HepG2 (cell line): ENCODE data around the gene EFCAB11. TPM values are rescaled to one million over a fixed set of nuclear protein-coding genes. Genes with fewer than 3 reads are reported as not detected.

ENCODE experiments used
- ATAC-seq: fragments of 200-7000 bp; cut with Tn5 transposase; 3 replicates; pipeline ENCODE4 v1.9.1; 2020; ENCODE audit warnings: mild to moderate bottlenecking, moderate library complexity
- BruUV-seq: library from RNA; stranded (reverse); fragments of 400-500 nt; replicated peaks from 2 replicates; lab custom pipeline; 2021; lab: Mats Ljungman, UMichigan
- CTCF ChIA-PET: fragments of 300-600 bp; formaldehyde crosslinking; extraction: SDS; loops from one replicate; lab custom pipeline; 2021; ENCODE audit warnings: low total read pairs, inconsistent platforms, low intra/inter-chr PET ratio; lab: Yijun Ruan, JAX
- POLR2A ChIA-PET: fragments of 350-600 bp; sonication (Branson Sonifier 250); formaldehyde crosslinking; loops from one replicate; lab custom pipeline; 2020; ENCODE audit warnings: antibody characterized with exemption, inconsistent platforms; lab: Yijun Ruan, JAX
- DNase-seq: peaks from one replicate; pipeline ENCODE4 v3.0.0-alpha.2; 2015; ENCODE audit warnings: low spot score
- FAIRE-seq: peaks from 3 replicates; lab custom pipeline; 2011; peaks lifted over from hg19 to GRCh38; lab: Jason Lieb, UNC
- H2AFZ ChIP-seq: one replicate; pipeline ENCODE4 v1.6.1; 2011; ENCODE audit warnings: low read length, inconsistent platforms
- H3K27ac ChIP-seq: fragments of 300-600 bp; 3 replicates; pipeline ENCODE4 v1.8.0; 2011; ENCODE audit warnings: mixed run types, mild to moderate bottlenecking, mixed read lengths, low read length, inconsistent platforms; ENCODE audit not compliant: insufficient read depth; ENCODE audit errors: extremely low read length
- H3K27me3 ChIP-seq, 2 experiments: fragments of 200-600 bp in 1 of 2; 2 replicates in 1 of 2; 3 replicates in 1 of 2; pipeline versions ENCODE4 v1.6.0 to v1.8.0; 2011; ENCODE audit warnings: low read length in 2 of 2, mild to moderate bottlenecking in 2 of 2, moderate library complexity in 2 of 2, inconsistent platforms in 1 of 2; ENCODE audit not compliant: insufficient read depth in 2 of 2, control insufficient read depth in 1 of 2
- H3K36me3 ChIP-seq, 2 experiments: fragments of 200-600 bp in 1 of 2; replicated peaks in 1 of 2; 2 replicates in 1 of 2; 3 replicates in 1 of 2; pipeline versions ENCODE4 v1.5.1 to v1.8.0; 2011; ENCODE audit warnings: low read length in 2 of 2, inconsistent platforms in 1 of 2; ENCODE audit not compliant: insufficient read depth in 2 of 2, control insufficient read depth in 1 of 2
- H3K4me1 ChIP-seq: 2 replicates; pipeline ENCODE4 v1.5.1; 2012; ENCODE audit warnings: low read length, inconsistent platforms; ENCODE audit not compliant: insufficient read depth
- H3K4me2 ChIP-seq: 2 replicates; pipeline ENCODE4 v1.6.0; 2011; ENCODE audit warnings: low read depth, low read length, inconsistent platforms
- H3K4me3 ChIP-seq, 3 experiments: fragments of 200-600 bp in 1 of 3; sonication (generic), shearing (Covaris generic) in 1 of 3; replicated peaks in 1 of 3; 2 replicates each; pipeline ENCODE4 v1.5.1; 2011 to 2016; ENCODE audit warnings: low read length in 3 of 3, inconsistent platforms in 2 of 3, low read depth in 2 of 3, mild to moderate bottlenecking in 2 of 3, control low read depth in 1 of 3, mixed read lengths in 1 of 3; ENCODE audit not compliant: insufficient read depth in 1 of 3
- H3K79me2 ChIP-seq: one replicate; pipeline ENCODE4 v1.6.1; 2011; ENCODE audit warnings: low read length, inconsistent platforms; ENCODE audit not compliant: insufficient read depth
- H3K9ac ChIP-seq: 2 replicates; pipeline ENCODE4 v1.6.0; 2011; ENCODE audit warnings: mild to moderate bottlenecking, low read depth, low read length, inconsistent platforms; ENCODE audit not compliant: insufficient read depth
- H3K9me3 ChIP-seq: 2 replicates; pipeline ENCODE4 v1.5.1; 2012; ENCODE audit warnings: mild to moderate bottlenecking, low read length
- H4K20me1 ChIP-seq: 2 replicates; pipeline ENCODE4 v1.6.0; 2011; ENCODE audit warnings: inconsistent platforms, mild to moderate bottlenecking, low read length, moderate library complexity; ENCODE audit not compliant: insufficient read depth
- ASH2L ChIP-seq: fragments of 300-600, 200-600 bp; sonication (generic); IDR thresholded peaks from 2 replicates; pipeline ENCODE4 v1.7.0; 2017; ENCODE audit warnings: low read depth, mild to moderate bottlenecking, moderate library complexity, mixed read lengths, low read length; ENCODE audit not compliant: insufficient read length
- EZH2 ChIP-seq: conservative IDR thresholded peaks from 2 replicates; pipeline ENCODE4 v1.6.1; 2012; ENCODE audit warnings: mild to moderate bottlenecking, low read depth, low read length, moderate library complexity
- HES4 ChIP-seq: sonication (generic); formaldehyde crosslinking; IDR thresholded peaks from 2 replicates; pipeline ENCODE4 v1.9.0; 2021; ENCODE audit warnings: mild to moderate bottlenecking, missing genetic modification reagents, borderline replicate concordance
- RNF2 ChIP-seq: fragments of 450-650 bp; conservative IDR thresholded peaks from 2 replicates; pipeline ENCODE4 v1.6.1; 2016; ENCODE audit warnings: low read depth
- TFDP1 ChIP-seq: IDR thresholded peaks from 2 replicates; pipeline ENCODE4 v1.6.1; 2016; ENCODE audit warnings: missing compliant biosample characterization, missing genetic modification reagents, borderline replicate concordance
- ZBTB25 ChIP-seq: IDR thresholded peaks from 2 replicates; pipeline ENCODE4 v1.6.1; 2018; ENCODE audit warnings: missing genetic modification reagents
- ZNF724P ChIP-seq: sonication (generic); formaldehyde crosslinking; IDR thresholded peaks from 2 replicates; pipeline ENCODE4 v1.8.0; 2022; ENCODE audit warnings: missing genetic modification reagents, borderline replicate concordance
- ZNF784 ChIP-seq: sonication (generic); formaldehyde crosslinking; IDR thresholded peaks from 2 replicates; pipeline ENCODE4 v1.5.1; 2020; ENCODE audit warnings: missing genetic modification reagents, mild to moderate bottlenecking, borderline replicate concordance
- in situ Hi-C: cut with HindIII; loops from 2 replicates; pipeline ENCODE4 v1.10.0; 2017; ENCODE audit warnings: low pct_unique_long_range_greater_than_20kb; ENCODE audit not compliant: extremely low pct_ligation_motif_present
- intact Hi-C: fragments of 100-400 bp; cut with micrococcal nuclease; formaldehyde crosslinking; loops from one replicate; pipeline ENCODE4 v1.10.0; 2022; ENCODE audit not compliant: unreplicated experiment
- polyA plus RNA-seq, 8 experiments: library from polyadenylated mRNA; depleted of rRNA in 3 of 8; stranded (reverse) in 7 of 8; unstranded in 1 of 8; fragments of >200 nt; fragmentation: Illumina TruSeq in 4 of 8; extraction: Trizol in 4 of 8; gene quantifications; 2 replicates each; pipeline versions ENCODE4 v1.2.1 to v1.2.3, GENCODE V29; 2011 to 2016; ENCODE audit warnings: low read depth in 4 of 8, missing spikeins in 1 of 8, mixed read lengths in 1 of 8; ENCODE audit not compliant: insufficient read depth in 1 of 8
- total RNA-seq, 5 experiments: library from RNA; depleted of rRNA; stranded (reverse); fragments of >200 nt; fragmentation: Illumina TruSeq; extraction: Trizol; gene quantifications; 2 replicates each; pipeline ENCODE4 v1.2.3, GENCODE V29; 2016; ENCODE audit warnings: low read depth in 1 of 5

Gene EFCAB11
- total and polyA plus RNA-seq, 2 of the 13 experiments (the other 11 are each of a cell fraction or from before 2014, with no cell fraction given): 8.2 to 31.5 TPM

- ATAC-seq (no peak), FAIRE-seq (no peak), DNase-seq (no peak)
- Histone ChIP-seq H3K27me3 (no peaks in the 10 kb centered on the region), H3K79me2 (no peaks in the 10 kb centered on the region), H3K36me3 (peaks cover 14 to 32% of the 10 kb centered on the region in 2 experiments), H3K9ac (no peak overlapping the region), H3K4me1 (peaks cover 11% of the 10 kb centered on the region; the same call in 1 of the 2 replicates), H2AFZ (no peak overlapping the region), H3K4me2 (no peak overlapping the region), H3K4me3 (no peak overlapping the region), H3K27ac (no peak overlapping the region), H4K20me1 (no peaks in the 10 kb centered on the region), H3K9me3 (no peaks in the 10 kb centered on the region)
- intact Hi-C loops (no loop called here), in situ Hi-C loops (no loop called here)
- no TSS peak for BruUV-seq
- ChIA-PET CTCF (no interaction called here), POLR2A (no interaction called here)
- no peak for TF ChIP-seq ZNF724P
- no peak for TF ChIP-seq ZBTB25 (CRISPR knock-in tag)
- TF ChIP-seq RNF2: no peak
- no peak for TF ChIP-seq EZH2
- no peak for TF ChIP-seq TFDP1 (CRISPR knock-in tag)
- no peak for TF ChIP-seq HES4 (CRISPR knock-in tag)
- TF ChIP-seq ZNF784 (CRISPR knock-in tag): no peak
- no peak for TF ChIP-seq ASH2L
Observed at GRCh38 chr14:89987161-89987475, 32.6 kb upstream of the EFCAB11 start.
